Breast epithelium (tissue), 3 donors: ENCODE results near the gene ARHGDIG.

Experiments
- CTCF ChIP-seq, 3 donors: fragments of 450-650 bp; IDR thresholded peaks; one replicate each; pipeline ENCODE4 v1.5.1; 2016 to 2017; ENCODE audit warnings: antibody characterized with exemption in 3 of 3, mild to moderate bottlenecking in 3 of 3, moderate library complexity in 3 of 3
- POLR2A ChIP-seq: fragments of 450-650 bp; IDR thresholded peaks from one replicate; pipeline ENCODE4 v1.6.1; 2016; ENCODE audit warnings: antibody characterized with exemption, mild to moderate bottlenecking, moderate library complexity
- POLR2AphosphoS5 ChIP-seq, 3 donors: sonication (generic); formaldehyde crosslinking; IDR thresholded peaks; one replicate each; pipeline ENCODE4 v1.6.1; 2017; ENCODE audit warnings: antibody characterized with exemption in 3 of 3

GRCh38 chr16:260326-260725 is 20.1 kb upstream of the ARHGDIG start:
- TF ChIP-seq CTCF (IDR thresholded peaks at IDR 0.05) = no peak
- TF ChIP-seq POLR2AphosphoS5 (IDR thresholded peaks at IDR 0.05) = no peak
- TF ChIP-seq POLR2A = no peak
